Loucy (cell line): ENCODE results near the gene P2RX7.

Experiments
- CTCF ChIP-seq: fragments of 200-600 bp; sonication (generic); conservative IDR thresholded peaks from 2 replicates; pipeline ENCODE4 v1.5.1; 2014; ENCODE audit warnings: mild to moderate bottlenecking, antibody characterized with exemption, low read length
- EZH2phosphoT487 ChIP-seq: fragments of 200-600 bp; IDR thresholded peaks from 2 replicates; pipeline ENCODE4 v1.6.1; 2018; ENCODE audit warnings: antibody characterized with exemption, mild to moderate bottlenecking, moderate library complexity, borderline replicate concordance

- TF ChIP-seq CTCF = no peak
- TF ChIP-seq EZH2phosphoT487 = no peak
Observed at GRCh38 chr12:121219353-121219986, 86.8 kb downstream of the P2RX7 start.
